Liver (tissue), 3 donors: ENCODE measurements around the gene PDGFB.

ENCODE experiments used
- CTCF ChIP-seq: fragments of 150-350 bp; IDR thresholded peaks from 2 replicates; pipeline ENCODE4 v1.5.1; 2017; ENCODE audit warnings: improper control_type of control experiment, low read depth, low read length; ENCODE audit not compliant: missing input control
- EGR1 ChIP-seq, 2 donors: IDR thresholded peaks; 2 replicates each; pipeline ENCODE4 v1.6.1; 2016 to 2018; ENCODE audit warnings: antibody characterized with exemption in 2 of 2, low read depth in 2 of 2
- FOXA1 ChIP-seq: IDR thresholded peaks from 2 replicates; pipeline ENCODE4 v1.6.1; 2016; ENCODE audit warnings: antibody characterized with exemption
- MAX ChIP-seq: IDR thresholded peaks from 2 replicates; pipeline ENCODE4 v1.6.1; 2016; ENCODE audit warnings: antibody characterized with exemption
- NR2F2 ChIP-seq: IDR thresholded peaks from 2 replicates; pipeline ENCODE4 v1.6.1; 2016; ENCODE audit warnings: antibody characterized with exemption
- RAD21 ChIP-seq, 2 donors: IDR thresholded peaks; 2 replicates each; pipeline ENCODE4 v1.6.1; 2016; ENCODE audit warnings: antibody characterized with exemption in 2 of 2, mild to moderate bottlenecking in 2 of 2
- REST ChIP-seq: IDR thresholded peaks from 2 replicates; pipeline ENCODE4 v1.6.1; 2016; ENCODE audit warnings: antibody characterized with exemption, mild to moderate bottlenecking
- SP1 ChIP-seq: IDR thresholded peaks from 2 replicates; pipeline ENCODE4 v1.6.1; 2018; ENCODE audit warnings: antibody characterized with exemption, mild to moderate bottlenecking
- TAF1 ChIP-seq: conservative IDR thresholded peaks from 2 replicates; pipeline ENCODE4 v1.6.1; 2016; ENCODE audit warnings: antibody characterized with exemption, mild to moderate bottlenecking
- YY1 ChIP-seq: IDR thresholded peaks from 2 replicates; pipeline ENCODE4 v1.6.1; 2016; ENCODE audit warnings: antibody characterized with exemption, mild to moderate bottlenecking
- ZBTB33 ChIP-seq: IDR thresholded peaks from 2 replicates; pipeline ENCODE4 v1.6.1; 2016; ENCODE audit warnings: antibody characterized with exemption
- donor health status: healthy.
- donor health status: healthy.

GRCh38 chr22:39181356-39181755, 63.4 kb downstream of the PDGFB start:
- TF ChIP-seq CTCF (no peak), ZBTB33 (no peak), MAX (no peak), RAD21 (IDR thresholded peaks at IDR 0.05) (no peak), SP1 (no peak), TAF1 (no peak), EGR1 (IDR thresholded peaks at IDR 0.05; ENCODE audit: low read depth in 2 of 2) (no peak), YY1 (no peak), REST (no peak), FOXA1 (no peak), NR2F2 (no peak)
